HG02981 (cell line): ENCODE results near the gene STK25.
A peak's percentile ranks its signal among the peaks of the same experiment; 100 is the strongest.
"Not testable (repeated sequence)": the region's sequence is repeated elsewhere in the genome, so short reads cannot be mapped to it uniquely, and the experiment has no call there.

Experiments
- ATAC-seq: cut with Tn5 transposase; IDR thresholded peaks from one replicate; pipeline ENCODE4 v1.9.1; 2021; ENCODE audit warnings: mild to moderate bottlenecking, moderate library complexity; ENCODE audit not compliant: unreplicated experiment

The STK25 gene

GRCh38 chr2:241511091-241511741, 2.8 kb upstream of the STK25 start:
- no peak for ATAC-seq

- no peak for ATAC-seq
Observed at GRCh38 chr2:241509155-241509784, 886 bp upstream of the STK25 start.

- ATAC-seq = peak; percentile 22
Observed at GRCh38 chr2:241507430-241508239, 749 bp downstream of the STK25 start.

- ATAC-seq = no peak
Observed at GRCh38 chr2:241506793-241507429, 1.5 kb downstream of the STK25 start.

- ATAC-seq = not testable (repeated sequence)
Observed at GRCh38 chr2:241506317-241506716, 2.1 kb downstream of the STK25 start.

GRCh38 chr2:241505781-241506201, 2.6 kb downstream of the STK25 start:
- no peak for ATAC-seq

GRCh38 chr2:241505086-241505780, 3.2 kb downstream of the STK25 start:
- no peak for ATAC-seq

- no peak for ATAC-seq
Observed at GRCh38 chr2:241503776-241504392, 4.5 kb downstream of the STK25 start.

- no peak for ATAC-seq
Observed at GRCh38 chr2:241502281-241502680, 6.1 kb downstream of the STK25 start.

GRCh38 chr2:241501551-241501950, 6.8 kb downstream of the STK25 start:
- ATAC-seq = no peak

- ATAC-seq = no peak
Observed at GRCh38 chr2:241501099-241501541, 7.3 kb downstream of the STK25 start.

GRCh38 chr2:241500431-241500975, 7.9 kb downstream of the STK25 start:
- no peak for ATAC-seq

GRCh38 chr2:241500016-241500415, 8.4 kb downstream of the STK25 start:
- no peak for ATAC-seq

- no peak for ATAC-seq
Observed at GRCh38 chr2:241499146-241499965, 9.0 kb downstream of the STK25 start.

GRCh38 chr2:241498115-241499070, 10.0 kb downstream of the STK25 start:
- no peak for ATAC-seq

- ATAC-seq = no peak
Observed at GRCh38 chr2:241496904-241497877, 11.2 kb downstream of the STK25 start.
